Muscle of back (tissue), 11 donors: Measurements from ENCODE around the gene TRMO. TPM values are rescaled to one million over a fixed set of nuclear protein-coding genes. Genes with fewer than 3 reads are reported as not detected.

Experiments
- DNase-seq, 3 donors: peaks; one replicate each; pipeline versions ENCODE4 v3.0.0 to v3.0.0-alpha.2; 2013
- polyA plus RNA-seq, 10 donors: library from polyadenylated mRNA; unstranded; fragments of 120-200 nt; gene quantifications; one replicate each; pipeline ENCODE4 v1.2.1, GENCODE V29; 2013; ENCODE audit not compliant: insufficient read length in 10 of 10

Gene TRMO
- polyA plus RNA-seq, 10 donors, result 8.0 to 11.6 (median 9.7) TPM

GRCh38 chr9:97863314-97863713 is 59.0 kb downstream of the TRMO start:
- DNase-seq, result no peak

GRCh38 chr9:97861148-97861475 is 61.2 kb downstream of the TRMO start:
- no peak for DNase-seq

GRCh38 chr9:97860451-97861147 is 61.7 kb downstream of the TRMO start:
- DNase-seq, result no peak

GRCh38 chr9:97859346-97859745 is 63.0 kb downstream of the TRMO start:
- no peak for DNase-seq

- DNase-seq, result no peak
Measured at GRCh38 chr9:97858826-97859225, 63.5 kb downstream of the TRMO start.

GRCh38 chr9:97858393-97858713 is 63.9 kb downstream of the TRMO start:
- no peak for DNase-seq

GRCh38 chr9:97857606-97858392 is 64.5 kb downstream of the TRMO start:
- DNase-seq, result no peak

GRCh38 chr9:97856857-97857605 is 65.3 kb downstream of the TRMO start:
- DNase-seq, result no peak

GRCh38 chr9:97855899-97856298 is 66.4 kb downstream of the TRMO start:
- no peak for DNase-seq

- DNase-seq, result no peak
Measured at GRCh38 chr9:97855486-97855875, 66.8 kb downstream of the TRMO start.

- DNase-seq, result no peak
Measured at GRCh38 chr9:97854696-97855485, 67.4 kb downstream of the TRMO start.

Other genes starting within 250 kb of the TRMO start
- gene XPA, start 225.2 kb downstream of the TRMO start, polyA plus RNA-seq, result 10 to 100 TPM; 16.5 to 26.7 (median 20.1) TPM
- under 1 TPM in 1 of 10 donors, not detected in 9; 0.07 TPM for gene FOXE1, start 69.3 kb downstream of the TRMO start, polyA plus RNA-seq
- 10 to 100 TPM in 3 of 10 donors, 1 to 10 TPM in 7; 3.8 to 18.6 (median 5.8) TPM for gene HEMGN, start 15.7 kb upstream of the TRMO start, polyA plus RNA-seq
- 100 to 1,000 TPM; 128 to 188 (median 151) TPM for gene ANP32B, start 60.8 kb upstream of the TRMO start, polyA plus RNA-seq
- 10 to 100 TPM; 30.3 to 39.3 (median 33.7) TPM for gene NANS, start 134.2 kb upstream of the TRMO start, polyA plus RNA-seq
- 1 to 10 TPM in 7 of 10 donors, under 1 TPM in 3; 0.71 to 3.2 (median 1.5) TPM for gene TRIM14, start 196.7 kb upstream of the TRMO start, polyA plus RNA-seq